ENCODE data around the gene HAND2. TPM values are rescaled to one million over a fixed set of nuclear protein-coding genes. Genes with fewer than 3 reads are reported as not detected.

The HAND2 gene
- total RNA-seq, 1 experiment from 2014 or later = 0.19 TPM

DNA sequence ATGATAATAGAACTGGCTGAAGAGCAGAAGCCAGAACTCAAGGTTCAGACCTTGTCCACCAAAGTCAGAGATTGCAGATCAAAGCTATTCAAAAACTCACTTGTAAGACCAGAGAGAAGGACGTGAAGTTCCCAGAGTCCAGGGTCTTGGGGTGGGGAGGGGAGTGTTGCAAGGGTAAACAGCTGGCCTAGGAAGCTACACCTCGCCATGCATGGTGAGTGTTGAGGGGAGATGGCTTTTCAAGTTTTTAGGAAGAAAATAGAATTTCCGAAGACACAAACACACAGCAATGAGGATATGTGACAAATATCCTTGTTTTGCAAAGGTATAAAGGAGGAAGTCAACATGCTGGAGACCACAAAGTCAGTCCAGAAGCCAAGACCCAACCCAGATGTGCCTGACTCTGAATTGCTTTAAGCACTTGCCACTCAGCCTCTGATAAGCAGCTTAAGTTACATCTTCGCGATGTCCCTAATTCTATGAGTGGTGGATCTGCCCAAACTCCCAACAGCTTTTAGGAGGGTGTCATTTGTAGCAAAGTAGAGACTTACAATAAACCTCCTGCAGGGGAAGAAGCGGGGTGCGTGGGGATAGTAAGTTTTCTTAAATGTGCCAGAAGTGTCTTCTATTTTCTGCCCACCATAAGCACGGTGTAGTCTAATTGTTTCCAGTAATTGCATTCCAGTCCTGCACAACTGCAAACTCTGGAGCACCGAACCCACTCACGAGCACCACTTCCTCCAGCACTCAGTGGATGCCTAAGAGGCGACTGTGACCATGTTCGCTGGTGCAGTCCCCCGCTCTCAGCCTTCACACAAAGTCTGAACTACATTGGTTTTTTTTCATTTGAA, 26.5 kb downstream of the HAND2 start:
- no peak for DNase-seq (ENCODE audit: low spot score)

DNA sequence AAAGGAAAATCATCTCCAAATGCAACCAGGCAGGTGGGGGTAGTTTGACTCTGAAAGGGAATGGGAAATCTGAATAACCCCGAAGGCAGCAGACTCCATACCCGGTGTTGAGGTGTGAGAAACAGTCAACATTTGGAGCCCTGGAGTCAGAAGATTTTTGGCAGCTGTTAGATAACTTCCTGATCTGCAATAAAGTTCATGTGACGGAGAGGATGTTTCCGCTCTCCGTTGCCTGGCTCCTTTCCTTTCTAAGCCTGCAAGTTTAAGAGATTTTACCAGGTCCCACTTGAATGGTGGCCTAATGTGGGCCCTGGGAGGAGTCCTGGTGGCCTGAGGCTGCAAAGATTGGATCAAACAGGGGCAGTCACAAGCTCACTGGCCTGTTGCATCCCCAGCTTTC, 27.7 kb downstream of the HAND2 start:
- no peak for DNase-seq (ENCODE audit: low spot score)

DNA sequence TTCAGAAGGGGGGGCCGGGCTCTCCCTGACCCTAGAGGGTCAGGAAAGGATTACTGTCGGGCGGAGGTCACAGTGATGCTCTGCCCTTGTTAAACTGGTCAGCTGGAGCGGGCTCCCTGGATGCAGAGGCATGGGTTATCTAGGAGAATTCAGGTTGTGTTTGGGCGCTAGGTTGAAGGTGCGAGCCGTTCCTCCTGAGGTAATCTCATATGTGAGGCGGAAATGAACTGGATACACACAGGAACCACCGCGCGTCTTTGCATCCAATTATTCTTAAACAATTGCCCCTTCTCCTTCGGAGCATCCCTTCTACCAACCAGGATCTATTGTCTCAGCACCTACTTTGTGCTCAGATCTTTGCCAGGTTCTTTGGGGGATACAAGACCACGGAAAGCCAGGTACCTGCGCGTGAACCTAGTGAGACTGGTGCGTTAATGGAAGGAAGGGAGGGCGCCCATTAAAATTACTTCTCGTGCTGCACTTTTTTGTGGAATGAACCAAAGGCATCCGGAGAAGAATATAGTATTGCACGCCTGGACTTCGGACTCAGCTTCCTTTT, 28.4 kb downstream of the HAND2 start:
- DNase-seq (ENCODE audit: low spot score) = no peak

DNA sequence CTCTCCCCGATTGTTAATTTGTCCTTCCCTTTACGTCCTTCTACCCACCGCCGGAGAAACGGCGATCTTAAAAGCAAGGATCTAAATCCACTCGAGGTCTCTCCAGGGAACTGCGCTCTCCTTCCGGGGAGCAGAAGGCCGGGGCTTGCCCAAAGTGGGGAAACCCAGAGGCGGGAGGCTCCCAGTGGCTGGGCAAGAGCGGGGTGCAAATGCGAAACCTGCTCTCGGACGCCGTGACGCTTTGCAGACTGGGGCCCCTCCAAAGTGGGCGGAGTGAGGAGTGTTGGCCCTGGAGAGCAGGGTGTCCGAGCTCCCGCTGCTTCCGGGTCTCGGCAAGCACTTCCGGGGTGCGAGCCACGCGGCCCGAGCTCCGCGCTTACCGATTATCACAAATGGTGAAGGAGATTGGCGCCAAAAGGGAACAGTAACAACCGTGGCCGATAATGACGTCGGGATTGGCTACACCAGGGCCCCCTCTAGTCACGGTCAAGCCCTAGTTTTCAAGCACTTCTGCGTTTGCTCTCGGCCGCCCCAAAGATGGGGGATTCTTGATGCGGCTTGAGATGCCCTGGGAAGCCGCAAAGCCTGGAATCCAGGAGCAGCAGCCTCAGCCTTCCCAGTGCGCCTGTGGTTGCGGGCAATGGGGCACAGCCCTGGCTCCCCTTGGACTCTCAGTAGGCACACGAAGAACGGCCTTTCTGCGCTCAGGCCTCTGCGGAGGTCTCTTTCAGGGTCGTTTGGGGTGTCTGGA, 29.0 kb downstream of the HAND2 start:
- no peak for DNase-seq (ENCODE audit: low spot score)

DNA sequence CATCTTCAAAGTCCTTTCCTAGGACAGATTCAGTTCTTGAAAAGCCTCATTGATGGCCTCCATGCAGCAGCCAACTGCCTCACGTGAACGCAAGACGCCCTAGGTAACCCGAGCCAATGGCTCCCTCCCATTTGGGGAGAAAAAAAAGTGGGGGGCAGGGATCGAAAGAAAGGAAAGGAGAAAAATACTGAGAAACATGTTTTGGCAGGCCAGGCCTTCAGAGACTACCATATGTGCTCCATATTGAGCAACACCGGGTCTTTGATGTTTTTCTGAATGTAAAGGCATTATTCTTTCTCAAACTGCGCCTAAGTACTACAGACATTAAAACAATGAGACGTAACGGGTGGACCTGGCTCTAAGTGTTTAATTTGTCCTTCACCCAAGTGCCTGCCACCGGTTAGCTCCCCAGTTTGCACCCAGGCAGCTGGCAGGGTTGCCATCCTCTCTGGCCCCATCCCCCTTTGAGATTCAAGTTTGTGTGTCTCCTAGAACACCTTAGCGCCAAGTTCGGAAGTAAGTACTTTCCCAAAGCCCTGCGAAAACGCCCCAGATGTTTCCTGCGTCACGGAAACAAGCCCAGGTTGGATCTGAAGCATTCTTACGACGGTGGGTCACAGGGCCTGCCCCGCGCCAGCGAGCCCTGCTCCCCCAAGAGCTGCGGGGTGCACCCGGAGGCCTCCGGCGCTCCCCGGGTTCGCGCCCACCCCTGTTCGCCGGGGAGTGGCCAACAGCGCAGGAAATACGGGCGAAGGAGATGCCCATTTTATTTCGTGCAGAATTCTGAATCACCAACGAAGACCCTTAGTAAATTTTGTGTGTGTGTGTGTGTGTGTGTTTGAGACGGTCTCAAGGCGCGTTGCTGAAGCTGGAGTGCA, 30.1 kb downstream of the HAND2 start:
- no peak for DNase-seq (ENCODE audit: low spot score)

DNA sequence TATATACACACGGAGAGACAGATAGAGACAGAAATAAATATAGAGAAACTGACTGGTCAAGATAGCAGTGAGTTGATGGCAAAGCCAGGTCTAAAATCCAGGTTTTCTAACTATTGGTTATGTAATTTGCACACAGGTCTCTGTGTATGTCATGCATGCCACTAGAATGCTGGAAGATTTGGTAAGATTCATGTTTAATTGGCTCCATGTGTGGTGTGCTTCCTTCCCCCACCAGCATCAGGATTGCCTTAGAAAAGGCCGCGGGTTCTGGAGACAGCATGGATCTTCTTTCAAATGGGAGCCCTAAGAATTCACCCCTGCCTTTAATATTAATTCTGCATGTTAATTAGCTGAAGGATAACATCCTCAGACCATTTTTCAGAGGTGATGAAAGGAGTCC, 31.3 kb downstream of the HAND2 start:
- no peak for DNase-seq (ENCODE audit: low spot score)

DNA sequence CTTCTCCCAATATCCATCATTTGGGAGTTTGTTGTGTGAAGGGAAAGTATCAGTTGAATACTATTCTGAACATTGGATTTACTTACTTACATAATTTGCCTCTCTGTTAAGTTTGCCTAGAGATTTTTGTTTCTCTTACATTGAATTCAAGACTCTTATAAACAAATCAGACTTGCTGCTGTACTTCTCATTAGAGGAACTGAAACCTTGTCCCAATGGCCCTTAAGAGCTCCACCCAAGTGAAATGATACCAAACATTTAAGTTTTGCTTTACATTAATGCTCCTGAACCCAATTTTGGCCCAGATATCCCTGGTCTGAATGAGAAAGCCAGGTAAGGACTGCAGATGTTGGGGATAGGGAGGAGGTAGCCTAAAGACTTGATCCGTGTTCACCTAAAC, 32.0 kb downstream of the HAND2 start:
- no peak for DNase-seq (ENCODE audit: low spot score)

DNA sequence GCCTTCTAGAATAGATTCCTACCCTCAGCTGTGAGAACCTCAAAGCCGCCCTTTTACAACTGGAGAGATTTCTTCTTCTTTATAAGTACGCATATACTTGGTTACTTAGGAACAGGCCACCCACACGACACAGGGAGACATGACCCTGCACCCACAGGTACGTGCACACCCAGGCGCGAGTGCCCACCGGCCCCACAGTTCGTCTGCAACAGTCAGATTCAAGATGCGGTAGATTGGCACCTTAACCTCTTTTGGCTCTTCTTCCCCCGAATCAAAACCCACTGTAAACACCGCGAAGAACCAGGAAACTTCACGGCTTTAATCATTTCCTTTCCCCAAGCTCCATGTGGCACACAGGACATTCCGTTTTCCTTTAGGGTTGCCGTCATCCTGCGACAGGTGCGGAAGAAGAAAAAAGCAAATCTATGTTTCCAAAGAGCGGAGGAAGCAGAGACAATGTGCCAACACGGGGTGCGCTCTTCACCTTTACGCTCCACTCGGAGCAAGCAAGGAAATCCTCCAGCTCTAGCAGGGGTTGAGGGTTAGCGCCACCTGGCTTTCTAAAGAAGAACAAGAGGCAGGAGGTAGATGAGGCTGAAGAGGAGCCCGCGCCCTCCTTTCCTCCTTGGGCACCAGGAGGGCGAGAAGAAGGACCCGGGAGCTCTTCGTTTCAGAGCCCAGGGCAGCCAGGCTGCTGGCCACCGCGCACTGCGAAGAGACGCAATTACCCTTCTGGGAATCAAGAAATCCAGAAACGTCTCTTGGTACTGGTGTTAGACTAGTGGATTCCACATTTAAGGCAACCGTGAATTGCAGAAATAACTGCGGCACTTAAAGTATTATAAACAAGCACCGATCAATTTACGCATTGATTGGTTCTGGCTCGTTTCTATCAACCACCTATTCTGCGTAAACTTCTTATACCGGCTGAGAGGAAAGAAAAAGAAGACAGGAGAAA, 35.7 kb downstream of the HAND2 start:
- DNase-seq (ENCODE audit: low spot score) = peak; percentile 58

DNA sequence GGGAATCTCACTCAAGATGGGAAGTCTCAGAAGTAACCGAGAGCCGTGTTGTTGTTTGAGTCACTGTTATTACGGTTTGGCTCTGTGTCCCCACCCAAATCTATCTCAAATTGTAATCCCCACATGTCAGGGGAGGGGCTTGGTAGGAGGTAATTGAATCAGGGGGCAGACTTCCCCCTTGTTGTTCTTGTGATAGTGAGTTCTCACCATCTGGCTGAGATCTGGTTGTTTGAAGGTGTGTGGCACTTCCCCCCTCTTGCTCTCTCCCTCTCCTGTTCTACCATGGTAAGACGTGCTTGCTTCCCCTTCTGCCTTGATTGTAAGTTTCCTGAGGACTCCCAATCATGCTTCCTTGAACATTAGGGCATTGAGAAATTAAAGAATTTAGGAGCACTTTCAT, 37.0 kb downstream of the HAND2 start:
- no peak for DNase-seq (ENCODE audit: low spot score)

DNA sequence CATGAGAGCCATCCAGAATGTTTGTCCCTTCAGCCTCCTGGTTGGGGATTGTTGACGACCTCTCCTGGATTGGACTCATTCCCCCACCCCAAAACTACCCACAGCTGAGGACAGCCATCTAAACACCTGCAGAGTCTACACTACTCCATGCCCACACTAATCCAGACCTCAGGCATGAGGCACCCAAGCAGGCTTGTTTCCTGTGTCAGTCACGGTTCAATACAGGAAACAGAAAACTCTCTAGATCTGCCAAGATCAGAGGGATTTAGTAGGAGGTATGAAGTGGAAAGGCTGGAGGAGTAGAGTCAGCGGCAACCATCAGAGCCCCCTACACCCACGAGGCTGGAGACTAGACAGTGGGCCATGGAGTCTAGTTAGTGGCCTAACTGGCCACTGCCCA, 37.7 kb downstream of the HAND2 start:
- no peak for DNase-seq (ENCODE audit: low spot score)

DNA sequence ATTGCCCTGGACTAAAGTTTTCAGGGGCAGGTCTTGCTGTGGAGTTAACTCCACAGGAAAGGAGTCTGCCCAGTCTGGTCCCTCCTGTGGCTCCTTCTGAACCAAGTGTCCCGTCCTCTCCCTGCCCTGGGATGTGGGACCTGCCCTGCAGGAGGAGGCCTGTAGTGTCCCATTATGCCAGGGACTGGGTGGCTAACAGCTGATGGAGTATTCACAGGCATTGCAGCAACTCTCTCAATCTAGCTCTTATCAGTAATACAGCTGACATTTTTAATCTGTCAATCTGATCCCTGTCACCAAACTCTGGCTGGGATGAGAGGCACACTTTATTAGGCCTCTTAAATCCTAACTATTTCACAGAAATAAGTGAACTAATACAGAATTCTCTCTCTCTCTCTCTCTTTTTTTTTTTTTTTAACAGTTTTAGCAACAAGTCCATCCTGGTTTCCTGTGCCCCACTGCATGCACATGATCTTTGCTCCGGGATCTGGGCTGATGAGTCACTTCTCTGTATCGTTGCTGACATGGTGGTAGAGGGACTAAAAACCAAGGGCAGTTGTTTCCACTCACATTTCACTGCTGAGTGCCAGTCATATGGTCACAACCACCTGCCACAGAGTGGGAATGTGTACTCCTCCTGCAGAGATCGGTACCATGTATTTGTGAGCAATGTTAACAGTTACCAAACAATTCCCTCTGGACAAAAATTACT, 39.1 kb downstream of the HAND2 start:
- DNase-seq (ENCODE audit: low spot score) = peak; percentile 68

DNA sequence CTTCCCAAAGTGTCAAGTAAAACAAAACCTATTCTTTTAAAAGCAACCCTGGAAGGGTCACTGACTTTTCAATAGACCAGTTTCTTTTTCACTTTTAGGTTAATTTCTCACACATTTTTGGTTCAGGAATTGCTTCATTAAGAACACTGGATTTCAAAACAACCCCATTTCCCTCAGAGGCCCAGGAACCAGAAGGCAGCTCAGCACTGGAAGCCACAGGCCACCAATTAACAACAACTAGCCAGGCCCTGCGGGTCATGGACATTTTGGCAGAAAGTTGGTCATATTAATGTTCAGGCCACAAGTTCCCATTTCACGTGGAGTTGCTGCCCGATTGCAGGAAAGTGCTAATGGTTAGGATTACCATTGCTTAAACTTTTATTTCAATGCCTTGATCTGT, 39.8 kb downstream of the HAND2 start:
- no peak for DNase-seq (ENCODE audit: low spot score)

DNA sequence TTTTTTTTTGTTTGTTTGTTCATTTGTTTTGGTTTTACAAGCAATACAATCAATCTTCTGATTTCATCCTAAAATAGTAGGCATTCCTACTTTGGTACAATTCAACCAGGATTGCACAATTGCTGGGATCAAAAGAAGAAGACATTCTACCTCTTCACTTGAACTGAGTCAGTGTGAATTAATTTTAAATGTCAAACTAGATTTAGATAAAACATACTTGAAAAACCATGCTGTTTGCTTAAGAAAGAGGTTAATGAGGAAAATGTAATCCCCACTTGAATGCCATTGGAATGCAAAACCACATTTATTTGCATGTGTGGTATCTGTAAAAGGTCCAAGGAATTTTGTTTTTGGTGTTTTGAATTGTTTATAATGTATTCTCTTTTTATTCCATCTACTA, 40.5 kb downstream of the HAND2 start:
- DNase-seq (ENCODE audit: low spot score) = peak; percentile 55

DNA sequence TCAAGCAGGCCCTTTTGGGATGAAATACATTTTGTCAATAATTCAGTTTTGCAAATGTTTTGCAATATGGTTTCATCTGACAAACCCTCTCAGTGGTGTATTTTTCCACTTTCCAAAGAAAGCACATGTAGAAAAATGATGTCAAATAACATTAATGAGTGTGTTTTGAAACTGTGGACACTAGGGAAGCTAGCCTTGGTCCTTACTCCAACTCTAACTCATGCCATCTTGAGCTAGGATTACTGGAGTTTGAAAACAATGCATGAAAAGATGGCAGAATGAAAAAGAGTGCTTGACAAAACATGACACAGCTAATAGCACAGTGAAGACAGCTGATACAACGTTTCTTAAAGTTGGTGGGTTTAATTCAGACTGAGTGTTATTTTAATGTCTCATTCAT, 41.4 kb downstream of the HAND2 start:
- DNase-seq (ENCODE audit: low spot score) = no peak

DNA sequence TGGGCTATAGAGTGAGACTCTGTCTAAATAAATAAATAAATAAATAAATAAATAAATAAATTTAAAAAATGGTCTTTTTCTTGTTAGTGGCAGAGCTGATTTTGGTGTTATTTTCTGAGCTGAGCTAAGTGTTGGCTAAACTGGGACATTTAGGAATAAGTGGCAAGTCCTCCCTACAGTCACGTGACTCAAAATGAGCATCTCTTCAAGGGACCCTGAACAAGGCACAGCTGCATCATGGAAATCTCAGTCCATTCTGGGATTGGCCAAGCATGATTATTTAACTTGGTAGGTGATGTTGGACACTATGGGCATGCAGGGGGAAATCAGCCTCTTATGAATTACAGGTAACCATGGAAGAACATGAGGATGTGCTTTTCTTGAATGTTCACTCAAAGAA, 42.0 kb downstream of the HAND2 start:
- no peak for DNase-seq (ENCODE audit: low spot score)

DNA sequence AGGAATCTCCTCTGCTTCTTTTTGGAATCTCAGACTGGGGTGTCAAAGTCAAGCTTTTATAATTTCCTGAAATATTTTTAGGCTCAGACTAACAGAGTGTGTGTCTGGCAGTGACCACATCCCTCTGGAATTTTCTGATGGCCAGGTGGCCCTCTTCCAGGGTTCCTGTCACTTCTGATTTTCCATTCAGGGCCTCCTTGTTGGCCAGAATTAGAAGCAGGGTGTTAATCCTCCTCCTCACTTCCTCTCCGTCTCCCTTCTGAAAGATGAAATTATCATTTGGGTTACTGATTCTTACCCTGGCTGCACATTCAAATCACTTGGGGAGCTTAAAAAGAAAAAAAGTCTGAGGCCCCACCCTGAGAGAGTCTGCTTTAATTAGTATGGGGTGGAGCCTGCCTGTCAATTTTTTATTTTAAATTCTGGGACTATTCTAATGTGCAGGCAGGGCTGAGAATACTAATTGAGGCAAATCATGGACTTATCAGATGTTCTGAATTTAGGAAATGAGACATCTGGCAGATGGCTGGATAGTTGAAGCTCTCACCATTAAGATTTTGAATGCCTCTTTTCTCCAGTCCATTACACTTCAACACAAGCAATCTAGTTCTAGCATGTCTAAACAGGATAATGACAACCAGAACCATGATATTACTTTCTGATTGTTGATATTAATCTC, 43.2 kb downstream of the HAND2 start:
- DNase-seq (ENCODE audit: low spot score) = peak; percentile 19

DNA sequence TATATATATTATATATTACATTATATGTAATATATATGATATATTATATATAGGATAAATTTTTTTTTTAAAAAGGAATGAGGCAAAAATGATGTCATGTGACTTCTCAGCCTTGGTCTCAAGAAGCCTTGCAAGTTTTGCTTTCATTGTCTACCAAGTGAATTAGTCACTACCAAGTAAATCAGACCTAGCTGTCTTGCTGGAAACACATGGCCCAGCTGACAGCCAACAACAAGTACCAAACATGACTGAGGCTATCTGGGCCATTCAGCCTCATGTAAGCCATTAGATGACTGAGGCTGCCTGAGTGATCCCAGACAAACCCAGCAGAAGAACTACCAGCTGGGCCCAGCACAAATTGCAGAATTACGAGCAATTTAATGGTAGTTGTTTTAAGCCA, 44.9 kb downstream of the HAND2 start:
- no peak for DNase-seq (ENCODE audit: low spot score)

DNA sequence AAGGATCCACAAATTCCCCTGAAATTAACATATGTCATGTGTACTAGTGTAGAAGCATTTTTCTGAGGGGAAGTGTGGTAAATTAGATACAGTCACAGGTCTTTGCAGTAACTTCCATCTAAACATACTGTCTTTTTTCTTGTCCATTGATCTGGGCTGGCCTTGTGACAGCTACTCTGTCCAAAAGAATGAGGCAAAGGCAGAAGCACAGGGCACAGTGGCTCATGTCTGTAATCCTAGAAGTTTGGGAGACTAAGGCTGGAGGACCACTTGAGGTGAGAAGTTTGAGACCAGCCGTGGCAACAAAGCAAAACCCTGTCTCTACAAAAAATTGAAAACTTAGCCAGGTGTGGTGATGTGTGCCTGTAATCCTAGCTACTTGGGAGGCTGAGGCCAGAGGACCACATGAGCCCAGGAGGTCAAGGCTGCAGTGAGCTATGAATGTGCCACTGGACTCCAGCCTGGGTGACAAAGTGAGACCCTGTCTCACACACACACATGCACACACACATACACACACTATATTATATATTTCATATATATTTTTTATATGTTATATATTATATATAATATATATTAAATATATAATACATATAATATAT, 47.6 kb downstream of the HAND2 start:
- no peak for DNase-seq (ENCODE audit: low spot score)

DNA sequence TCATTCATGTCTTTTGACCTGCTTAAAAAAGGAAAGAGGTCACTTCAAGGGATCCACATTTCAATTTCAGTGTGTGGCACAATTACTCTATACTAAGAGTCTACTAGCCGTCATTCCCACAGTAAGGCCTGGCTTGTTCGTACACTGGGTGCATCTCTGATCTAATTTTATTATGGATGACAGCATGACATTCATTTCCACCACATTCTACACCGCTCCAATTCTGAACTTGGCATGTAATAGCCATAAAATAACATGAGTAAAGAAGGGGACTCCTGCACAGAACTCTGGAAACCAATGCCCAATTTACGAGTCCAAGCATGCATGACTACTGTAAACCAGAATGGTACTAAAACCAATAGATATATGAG, 51.1 kb downstream of the HAND2 start:
- DNase-seq (ENCODE audit: low spot score) = no peak

Measured in A172 (cell line).